Glomerular visceral epithelial cell (primary cell): ENCODE measurements around the gene TMEM266.

Source experiments
- DNase-seq: peaks from one replicate; pipeline ENCODE4 v3.0.0-alpha.2; 2016; ENCODE audit errors: extremely low spot score

Gene TMEM266

GRCh38 chr15:76184650-76185035, 124.9 kb downstream of the TMEM266 start:
- DNase-seq, result no peak

GRCh38 chr15:76185716-76186115, 125.9 kb downstream of the TMEM266 start:
- peak; percentile 57 for DNase-seq

DNA sequence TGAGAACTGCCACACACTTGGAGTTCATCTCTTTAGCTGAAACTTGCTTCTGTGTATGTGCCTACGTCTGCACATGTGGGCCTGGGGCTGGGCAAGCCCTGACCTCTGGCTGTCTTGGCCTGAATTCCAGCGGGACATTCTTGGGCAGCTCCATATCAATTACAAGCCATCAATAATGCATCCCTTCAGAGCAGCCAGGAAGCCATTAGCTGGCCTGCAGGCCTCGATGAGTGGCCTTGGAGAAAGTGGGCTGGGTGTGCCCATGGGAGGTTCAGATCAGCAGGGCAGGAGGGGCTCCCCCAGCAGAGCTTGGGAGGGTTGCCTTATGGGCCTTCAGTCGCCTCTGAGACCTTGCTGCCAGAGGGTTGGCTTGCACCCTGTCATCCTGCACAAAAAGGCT, 127.4 kb downstream of the TMEM266 start:
- DNase-seq, result no peak

DNA sequence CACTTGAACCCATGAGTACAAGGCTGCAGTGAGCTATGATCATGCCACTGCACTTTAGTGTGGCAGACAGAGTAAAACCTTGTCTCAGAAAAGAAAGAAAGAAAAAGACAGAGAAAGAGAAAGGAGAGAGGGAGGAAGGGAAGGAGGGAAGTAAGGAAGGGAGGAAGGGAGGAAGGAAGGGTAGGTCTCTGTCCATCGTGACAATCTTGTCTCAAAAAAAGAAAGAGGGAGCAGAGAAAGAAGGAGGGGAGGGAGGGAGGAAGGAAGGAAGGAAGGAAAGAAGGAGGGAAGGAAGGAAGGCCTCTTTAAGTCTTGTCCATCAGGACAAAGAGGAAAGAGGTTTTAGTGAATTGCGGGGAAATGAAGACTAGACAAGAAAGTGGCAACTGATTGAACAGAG, 129.3 kb downstream of the TMEM266 start:
- no peak for DNase-seq

DNA sequence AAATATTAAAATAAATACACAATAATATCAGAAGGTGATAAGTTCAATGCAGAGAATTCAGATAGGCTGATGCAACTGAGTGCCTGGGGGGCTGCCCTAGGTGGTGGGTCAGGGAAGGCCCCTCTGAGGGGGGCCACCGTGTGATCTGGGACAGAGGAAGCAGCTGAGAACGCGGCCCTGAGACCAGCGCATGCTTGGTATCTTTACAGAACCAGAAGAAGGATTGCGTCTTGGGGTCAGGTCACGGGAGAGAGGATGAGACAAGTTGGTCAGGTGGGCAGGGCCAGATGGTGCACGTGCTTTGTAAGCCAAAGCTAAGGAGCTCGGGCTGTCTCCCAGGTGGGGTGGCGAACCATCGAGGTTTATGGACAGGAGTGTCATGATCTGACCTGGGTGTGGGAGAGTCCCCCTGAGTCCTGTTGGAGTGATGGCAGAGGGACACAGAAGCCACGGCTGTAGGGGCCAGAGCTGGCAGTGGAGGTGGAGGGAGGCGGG, 130.3 kb downstream of the TMEM266 start:
- no peak for DNase-seq

GRCh38 chr15:76190751-76191538, 131.2 kb downstream of the TMEM266 start:
- DNase-seq, result peak; percentile 79

- no peak for DNase-seq
Observed at GRCh38 chr15:76191539-76192244, 131.9 kb downstream of the TMEM266 start.

DNA sequence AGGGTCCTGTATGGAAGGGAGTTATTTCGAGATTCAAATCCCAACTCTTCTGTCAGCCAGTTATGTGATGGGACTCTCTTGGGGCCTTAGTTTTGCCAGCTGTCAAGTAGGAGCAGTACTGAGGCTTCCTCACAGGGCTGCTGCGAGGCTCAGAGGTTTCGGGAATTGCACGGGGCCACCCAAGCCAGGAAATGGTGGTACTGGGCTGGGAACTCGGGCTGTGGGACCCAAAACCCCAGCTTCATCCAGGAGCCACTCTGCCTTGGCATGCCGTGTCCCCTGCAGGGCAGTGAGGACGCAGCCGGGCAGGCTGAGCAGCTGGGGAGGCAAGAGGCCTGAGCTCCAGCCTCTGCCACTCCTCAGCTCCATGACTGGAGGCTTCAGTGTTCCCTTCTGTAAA, 132.9 kb downstream of the TMEM266 start:
- DNase-seq, result no peak

GRCh38 chr15:76193934-76194333, 134.1 kb downstream of the TMEM266 start:
- no peak for DNase-seq

DNA sequence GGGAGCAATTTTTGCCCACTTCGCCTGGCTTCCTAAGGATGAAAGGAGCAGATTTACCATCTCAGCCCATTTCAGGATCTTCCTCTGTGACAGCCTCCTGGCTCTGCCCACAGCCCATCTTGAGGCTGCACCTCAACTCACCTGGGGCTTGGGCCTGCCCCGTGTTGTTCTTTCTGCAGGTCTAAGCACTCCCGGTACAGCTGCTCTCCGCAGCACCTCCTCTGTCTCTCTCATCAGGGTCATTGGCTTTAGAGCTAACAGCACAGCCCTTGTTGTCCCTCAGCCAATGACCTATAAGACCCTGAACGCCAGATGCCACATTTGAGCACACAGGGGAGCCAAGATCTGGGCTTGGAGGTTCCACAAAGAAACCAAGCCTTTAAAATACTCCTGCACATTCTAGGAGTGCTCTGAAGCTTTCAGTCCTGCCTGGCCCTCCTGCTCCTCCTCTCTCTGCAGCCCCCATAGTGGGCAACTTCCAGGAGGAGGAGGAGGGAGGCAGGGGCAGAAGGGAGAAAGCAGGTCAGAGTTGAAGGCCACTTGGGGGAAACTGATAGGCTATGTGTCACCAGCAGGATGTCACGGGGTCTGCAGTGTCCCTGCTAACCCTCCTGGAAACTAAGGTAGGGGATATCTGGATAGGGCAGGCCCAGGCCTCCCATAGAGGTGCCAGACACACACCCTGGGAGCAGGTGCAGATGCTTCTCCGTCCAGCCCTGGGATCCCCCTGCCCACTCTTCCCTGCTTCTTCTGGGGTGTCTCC, 135.9 kb downstream of the TMEM266 start:
- DNase-seq, result no peak

DNA sequence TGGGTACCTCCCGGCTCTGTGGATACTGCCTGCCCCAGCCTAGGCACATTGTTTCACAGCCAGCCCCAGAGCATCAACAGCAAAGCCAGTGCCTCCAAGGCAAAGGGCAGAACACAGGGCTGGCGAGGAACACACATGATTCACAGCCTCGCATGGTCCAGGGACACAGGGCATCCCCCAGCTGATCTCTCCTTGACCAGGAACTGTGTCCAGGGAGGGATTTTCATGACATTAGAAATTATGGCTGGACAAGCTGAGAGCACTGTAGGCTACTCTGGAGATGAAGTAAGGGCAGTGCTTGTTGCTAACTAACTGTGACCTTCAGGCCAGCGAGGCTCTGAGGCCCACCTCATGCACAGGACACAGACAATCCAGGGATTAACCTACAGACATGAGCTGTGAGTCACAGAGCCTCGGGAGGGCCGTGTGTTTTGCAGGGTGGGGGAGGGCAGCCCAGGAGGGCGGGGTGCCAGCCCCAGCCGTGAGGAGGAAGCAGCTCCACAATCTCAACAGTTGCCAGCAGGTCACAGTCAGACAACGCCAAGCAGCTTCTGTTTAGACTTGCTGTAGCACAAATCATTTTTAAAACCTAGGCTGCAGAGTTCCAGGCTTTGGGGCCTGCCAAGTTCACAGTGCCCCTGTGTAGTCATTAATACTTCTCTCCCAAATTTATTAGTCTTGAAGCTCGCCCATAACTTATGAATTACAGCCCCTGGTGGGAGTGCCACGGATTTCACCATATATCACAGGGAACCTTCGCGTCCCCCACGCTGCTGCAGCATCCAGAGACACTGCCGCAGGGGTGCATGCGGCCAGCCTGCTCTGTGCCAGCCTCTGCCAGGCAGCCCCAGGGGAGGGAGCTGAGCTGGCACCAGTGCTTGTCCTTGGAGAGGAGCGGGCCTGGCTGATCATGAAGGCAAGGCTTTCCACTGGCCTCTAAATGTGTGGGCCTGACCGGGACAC, 136.8 kb downstream of the TMEM266 start:
- DNase-seq, result peak; percentile 95

GRCh38 chr15:76197703-76198455, 138.1 kb downstream of the TMEM266 start:
- peak; percentile 86 for DNase-seq

GRCh38 chr15:76198456-76199105, 138.8 kb downstream of the TMEM266 start:
- no peak for DNase-seq

DNA sequence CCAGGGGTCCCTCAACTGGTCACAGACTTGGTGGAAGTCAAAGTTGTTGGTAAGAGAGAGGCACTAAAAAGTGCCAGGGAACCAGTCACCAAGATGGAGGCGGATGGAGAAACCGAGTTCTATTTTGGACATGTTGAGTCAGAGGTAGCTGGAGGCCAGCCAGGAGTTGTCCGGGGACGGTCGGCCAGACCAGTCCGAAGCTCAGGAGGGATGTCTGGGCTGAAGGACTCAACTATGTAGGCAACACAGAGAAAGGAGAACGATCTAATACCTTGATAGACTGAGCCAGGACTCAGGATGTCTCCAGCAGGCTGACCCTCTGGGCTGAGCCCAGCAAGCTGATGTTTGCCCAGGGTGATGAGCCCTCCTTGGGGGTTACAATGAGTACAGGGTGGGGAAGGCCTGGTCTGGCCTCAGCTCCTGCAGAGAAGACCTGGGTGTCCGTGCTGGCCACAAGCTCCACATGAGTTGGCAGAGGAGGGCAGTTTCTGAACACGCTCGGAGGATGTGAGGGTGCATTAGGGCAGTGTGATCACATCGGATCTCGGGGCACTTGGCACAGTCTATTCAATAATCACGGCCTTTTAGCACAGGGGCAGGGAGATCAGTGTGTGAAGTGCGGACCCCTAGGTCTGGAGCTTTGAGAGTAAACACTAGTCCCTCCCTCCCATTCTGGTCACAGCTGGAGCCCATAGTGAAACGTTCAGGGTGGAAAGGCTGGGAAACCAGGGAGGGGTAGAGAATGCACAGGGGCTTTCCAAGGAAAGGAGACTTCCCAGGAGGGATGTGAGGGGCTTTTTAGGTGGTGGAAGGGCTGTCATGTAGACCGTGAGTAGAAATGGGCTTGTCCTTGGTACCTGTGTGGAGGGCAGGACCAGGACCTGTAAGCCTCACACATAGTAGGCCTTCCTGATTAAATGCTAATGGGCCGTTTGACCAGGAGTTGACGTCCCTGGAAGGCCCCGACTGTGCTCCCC, 139.6 kb downstream of the TMEM266 start:
- DNase-seq, result peak; percentile 60

GRCh38 chr15:76200083-76200465, 140.3 kb downstream of the TMEM266 start:
- no peak for DNase-seq

DNA sequence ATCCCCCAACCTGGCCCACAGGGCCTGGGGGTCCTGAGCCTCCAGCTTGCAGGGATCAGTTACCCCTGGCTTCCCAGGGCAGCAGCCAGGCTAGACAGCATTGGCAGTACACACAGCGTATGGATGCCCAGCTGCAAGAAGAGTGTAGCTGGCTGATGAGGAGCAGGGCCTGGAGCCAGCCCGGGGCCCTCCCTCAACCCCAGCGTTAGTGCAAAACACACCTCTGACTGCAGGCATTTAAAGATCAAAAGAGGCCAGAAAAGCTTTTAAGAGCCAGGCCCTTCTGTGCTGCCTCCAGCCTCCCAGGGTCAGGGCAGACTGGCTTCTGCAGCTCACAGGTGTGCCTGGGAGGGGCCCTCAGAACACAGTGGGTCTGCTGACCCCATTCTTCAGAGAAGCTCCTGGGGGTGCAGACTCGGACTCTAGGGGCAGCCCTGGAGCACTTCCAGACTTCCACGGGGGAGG, 140.9 kb downstream of the TMEM266 start:
- DNase-seq, result no peak

DNA sequence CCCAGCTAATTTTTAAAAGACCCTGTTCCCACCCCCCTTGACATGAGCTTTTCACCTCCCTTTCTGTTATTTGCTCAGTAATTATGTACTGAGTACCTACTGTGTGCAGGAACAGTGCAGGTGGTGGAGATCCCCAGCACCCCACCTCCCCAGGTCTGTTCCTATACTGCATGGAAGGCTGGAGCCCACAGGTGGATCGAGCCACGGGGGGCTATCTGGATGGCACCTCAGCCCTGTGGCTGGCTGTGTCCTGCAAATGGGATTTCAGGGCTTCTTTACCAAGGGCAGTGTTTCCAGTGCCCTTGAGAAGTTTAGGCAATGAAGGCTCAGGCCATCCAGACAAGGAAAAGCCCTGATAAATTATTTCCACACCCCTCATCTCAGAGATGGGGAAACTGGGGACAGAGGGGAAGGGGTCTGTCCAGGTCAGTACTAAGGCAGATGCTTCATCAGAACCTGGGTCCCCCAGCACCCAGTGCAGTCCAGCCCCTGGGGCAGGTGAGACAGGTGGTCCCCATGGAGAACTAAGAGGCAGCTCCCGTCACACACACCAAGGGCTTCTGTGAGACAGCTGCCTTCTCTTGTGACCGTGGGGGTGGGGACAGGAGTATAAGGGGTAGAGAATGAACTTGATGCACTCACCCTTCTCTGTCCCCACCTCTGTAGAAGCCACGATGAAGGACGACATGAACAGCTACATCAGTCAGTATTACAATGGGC, 141.9 kb downstream of the TMEM266 start:
- DNase-seq, result no peak
